Heart left ventricle (tissue), 16 donors: Measurements from ENCODE around the gene CYP1A1. TPM values are rescaled to one million over a fixed set of nuclear protein-coding genes. Genes with fewer than 3 reads are reported as not detected.

Source experiments
- ATAC-seq, 4 donors: fragments of 200-7000 bp; cut with Tn5 transposase; one replicate each; pipeline ENCODE4 v1.9.1; 2020 to 2022; ENCODE audit warnings: moderate library complexity in 4 of 4, mild to moderate bottlenecking in 3 of 4, moderate number of reproducible peaks in 1 of 4
- DNase-seq, 5 donors: peaks; one replicate each; pipeline ENCODE4 v3.0.0-alpha.2; 2020
- H3K27ac ChIP-seq, 12 donors: fragments of 200-600 bp; sonication (generic) in 4 of 12; one replicate each; pipeline versions ENCODE4 v1.5.0 to v1.8.0; 2016 to 2022; ENCODE audit warnings: mild to moderate bottlenecking in 2 of 12
- H3K27me3 ChIP-seq, 9 donors: fragments of 200-600 bp; sonication (generic) in 2 of 9; one replicate each; pipeline versions ENCODE4 v1.5.1 to v1.8.0; 2016 to 2022; ENCODE audit warnings: mild to moderate bottlenecking in 3 of 9
- H3K36me3 ChIP-seq, 9 donors: fragments of 200-600 bp; sonication (generic) in 2 of 9; one replicate each; pipeline versions ENCODE4 v1.5.0 to v1.8.0; 2018 to 2022; ENCODE audit warnings: mild to moderate bottlenecking in 2 of 9
- H3K4me1 ChIP-seq, 12 donors: fragments of 200-600 bp; sonication (generic) in 4 of 12; one replicate each; pipeline versions ENCODE4 v1.5.0 to v1.8.0; 2016 to 2022; ENCODE audit warnings: mild to moderate bottlenecking in 3 of 12
- H3K4me3 ChIP-seq, 12 donors: fragments of 200-600 bp; sonication (generic) in 4 of 12; one replicate each; pipeline versions ENCODE4 v1.5.0 to v1.8.0; 2017 to 2022; ENCODE audit warnings: mild to moderate bottlenecking in 9 of 12, moderate library complexity in 4 of 12
- H3K9me3 ChIP-seq, 12 donors: fragments of 200-600 bp; sonication (generic) in 4 of 12; one replicate each; pipeline versions ENCODE4 v1.5.0 to v1.8.0; 2016 to 2022; ENCODE audit warnings: mild to moderate bottlenecking in 1 of 12
- CTCF ChIP-seq, 12 donors: fragments of 200-600 bp; sonication (generic) in 4 of 12; IDR thresholded peaks; one replicate each; pipeline versions ENCODE4 v1.5.0 to v1.8.0; 2018 to 2022; ENCODE audit warnings: antibody characterized with exemption in 12 of 12, mild to moderate bottlenecking in 5 of 12
- POLR2A ChIP-seq, 2 donors: fragments of 450-650 bp; IDR thresholded peaks; one replicate each; pipeline ENCODE4 v1.6.1; 2017; ENCODE audit warnings: antibody characterized with exemption in 2 of 2, mild to moderate bottlenecking in 2 of 2, moderate library complexity in 2 of 2
- WGBS, 4 donors: extraction: QIAGEN DNeasy Blood & Tissue Kit in 2 of 4; methylation state at CpG; one replicate each; pipeline versions ENCODE4 v1.1.5 to v1.1.7; 2013 to 2018; 5-methylcytosine and 5-hydroxymethylcytosine counted together
- intact Hi-C, 10 donors: fragments of 100-400 bp; cut with DNase I; formaldehyde crosslinking; loops; one replicate each; pipeline versions ENCODE4 v1.11.1 to v1.14.2; 2022
- polyA plus RNA-seq, 2 donors: library from polyadenylated mRNA; stranded (reverse); fragments of 200-250 nt; gene quantifications; one replicate each; pipeline ENCODE4 v1.2.3, GENCODE V29; 2013
- total RNA-seq, 9 donors: library from RNA; depleted of rRNA in 2 of 9; stranded (reverse); fragments of >200 nt in 2 of 9; fragmentation: NEBNext Ultra II Directional in 3 of 9; extraction: Animal tissue kit (Norgen Biotek cat#: 25700) in 3 of 9; gene quantifications; one replicate each; pipeline versions ENCODE4 v1.1.0 to v1.2.4, GENCODE V29; 2016 to 2023
- donor health status: ischemic (EF 13 %, LVEDD 7.1; RV severe dilation, severe dysfunction).
- donor health status: healthy with polysubstance abuse.
- donor health status: DM: no; HTN: yes; CAD: no.
- donor health status: DM: no; HTN: no; CAD: no.
- donor health status: ischemic (EF 25% LVEDD 6.9; RV normal size, moderate dysfunction).
- donor health status: ischemic (EF 25% LVEDD 5.7; RV mildly dilated, moderate dysfunction).
- donor health status: healthy.
- donor health status: DM: yes; HTN: yes; CAD: no.
- donor health status: ischemic (EF 35%, LVEDD 5.7; RV mildly dilated, moderate dysfunction).
- donor health status: nonischemic (EF 11% LVEDD 7.7; RV severe dilation, severe dysfunction).
- donor health status: DM: yes; HTN: yes; CAD: no.
- donor health status: PGD.
- donor health status: ischemic (EF 29% LVEDD 5.4; RV normal size, mild dysfunction).
- donor health status: nonischemic (EF 23%, LVEDD 6.1; RV moderate dilation, normal function).

Gene CYP1A1
- total and polyA plus RNA-seq, 11 donors = 0.08 to 0.91 (median 0.32) TPM; not detected in 3

DNA sequence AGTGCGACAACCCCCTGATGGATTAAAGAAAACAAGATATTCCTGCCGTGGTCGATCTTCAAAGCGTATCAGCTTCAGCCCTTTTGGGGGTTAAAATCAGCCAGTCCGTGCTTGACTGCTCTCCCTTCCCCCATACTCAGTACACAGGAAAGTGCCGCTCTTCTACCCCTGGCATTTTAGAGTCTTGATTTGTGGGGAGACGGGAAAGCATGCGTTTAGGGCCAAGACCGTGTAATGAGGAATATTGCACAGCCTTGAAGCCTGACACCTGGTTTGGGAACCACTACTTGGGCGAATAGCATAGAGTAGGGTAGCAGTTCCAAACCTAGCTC is 29.0 kb downstream of the CYP1A1 start:
- no peak for ATAC-seq
- 3 to 6% (median 4%) methylated on average over 10 of the region's 10 CpGs for WGBS, 4 donors
- TF ChIP-seq CTCF (IDR thresholded peaks at IDR 0.05) (no peak), POLR2A (IDR thresholded peaks at IDR 0.05) (no peak)
- intact Hi-C loops = loop anchor here in 1 of 10 donors (10.0 kb wide), 1 partner anchor 52 kb away; no protein-coding TSS in a partner anchor
- peak overlapping the region in 9 of 12 donors; percentile 62 to 89 (median 81) for H3K27ac ChIP-seq
- H3K4me3 ChIP-seq = peak overlapping the region; percentile 61 to 92 (median 81)
- no peaks in the 10 kb centered on the region for H3K9me3 ChIP-seq
- no peaks in the 10 kb centered on the region for H3K27me3 ChIP-seq
- DNase-seq = no peak
- H3K36me3 ChIP-seq = no peaks in the 10 kb centered on the region
- peaks cover 0 to 29% (median 14%) of the 10 kb centered on the region in 12 donors for H3K4me1 ChIP-seq

- intact Hi-C loops = loop anchor here in 1 of 10 donors (10.0 kb wide), 1 partner anchor 51 kb away; no protein-coding TSS in a partner anchor
- peak; percentile 90 to 94 (median 91) for DNase-seq
- peak; percentile 94 to 99 (median 98) for ATAC-seq
Measured at GRCh38 chr15:74695597-74696397, 29.5 kb downstream of the CYP1A1 start, which contains the start of gene EDC3. EDC3 (minus strand) TSS chr15:74696024; CDS start chr15:74675124, 20,900 bp downstream.

GRCh38 chr15:74692327-74692726 is 33.0 kb downstream of the CYP1A1 start:
- ATAC-seq (no peak), DNase-seq (no peak)
- H3K27me3 ChIP-seq = no peaks in the 10 kb centered on the region
- peaks cover 0 to 29% (median 14%) of the 10 kb centered on the region in 12 donors for H3K4me1 ChIP-seq
- no peak for TF ChIP-seq POLR2A (IDR thresholded peaks at IDR 0.05)
- no peak for TF ChIP-seq CTCF (IDR thresholded peaks at IDR 0.05)
- peaks cover 0 to 5% (median 0%) of the 10 kb centered on the region in 12 donors for H3K9me3 ChIP-seq
- H3K4me3 ChIP-seq = no peak overlapping the region
- H3K27ac ChIP-seq = no peak overlapping the region
- intact Hi-C loops = loop anchor here in 1 of 10 donors (10.0 kb wide), 1 partner anchor 48 kb away; no protein-coding TSS in a partner anchor
- 87 to 90% (median 88%) methylated on average over 1 of the region's 1 CpG for WGBS, 4 donors
- no peaks in the 10 kb centered on the region for H3K36me3 ChIP-seq

More at GRCh38 chr15:74695597-74696397, 29.5 kb downstream of the CYP1A1 start, which contains the start of gene EDC3:
- WGBS, 4 donors = 0 to 1% (median 1%) methylated on average over 27 to 46 of the region's 46 CpGs
- TF ChIP-seq POLR2A (IDR thresholded peaks at IDR 0.05) = peak in 1 of 2 donors; percentile 45
- TF ChIP-seq CTCF (IDR thresholded peaks at IDR 0.05) = no peak
- H3K4me1 ChIP-seq = peaks cover 0 to 29% (median 14%) of the 10 kb centered on the region in 12 donors
- H3K4me3 ChIP-seq = peak within 1 kb of the TSS; percentile 61 to 92 (median 81)
- H3K9me3 ChIP-seq = no peaks in the 10 kb centered on the region
- H3K27me3 ChIP-seq = no peaks in the 10 kb centered on the region
- H3K36me3 ChIP-seq = no peaks in the 10 kb centered on the region
- H3K27ac ChIP-seq = peak within 1 kb of the TSS in 11 of 12 donors; percentile 62 to 89 (median 76)

GRCh38 chr15:74683758-74684157 is 41.6 kb downstream of the CYP1A1 start:
- no peak overlapping the region for H3K4me3 ChIP-seq
- no peaks in the 10 kb centered on the region for H3K4me1 ChIP-seq
- 95 to 100% (median 98%) methylated on average over 1 of the region's 1 CpG for WGBS, 4 donors
- ATAC-seq = no peak
- TF ChIP-seq CTCF (IDR thresholded peaks at IDR 0.05) (no peak), POLR2A (IDR thresholded peaks at IDR 0.05) (no peak)
- no peak overlapping the region for H3K27ac ChIP-seq
- intact Hi-C loops = loop anchor here in 1 of 10 donors (5.0 kb wide), 1 partner anchor 41 kb away; no protein-coding TSS in a partner anchor
- DNase-seq = no peak
- peaks cover 0 to 15% (median 0%) of the 10 kb centered on the region in 12 donors for H3K9me3 ChIP-seq
- peaks cover 0 to 27% (median 8%) of the 10 kb centered on the region in 9 donors for H3K36me3 ChIP-seq
- H3K27me3 ChIP-seq = no peaks in the 10 kb centered on the region
